NCI-H446 (cell line): ENCODE results near the gene DDR2.
A peak's percentile ranks its signal among the peaks of the same experiment; 100 is the strongest.
"Not testable (repeated sequence)": the region's sequence is repeated elsewhere in the genome, so short reads cannot be mapped to it uniquely, and the experiment has no call there.

Experiments used
- DNase-seq, 2 experiments: peaks; one replicate each; lab custom pipeline; 2025; lab: John Stamatoyannopoulos, UW

The DDR2 gene

GRCh38 chr1:162632217-162632666 lies at the start of gene DDR2:
TSS of gene DDR2 (plus strand) at chr1:162632464. CDS start at chr1:162719064, 86,600 bp downstream.
- peak; percentile 93 to 95 for DNase-seq

DNA sequence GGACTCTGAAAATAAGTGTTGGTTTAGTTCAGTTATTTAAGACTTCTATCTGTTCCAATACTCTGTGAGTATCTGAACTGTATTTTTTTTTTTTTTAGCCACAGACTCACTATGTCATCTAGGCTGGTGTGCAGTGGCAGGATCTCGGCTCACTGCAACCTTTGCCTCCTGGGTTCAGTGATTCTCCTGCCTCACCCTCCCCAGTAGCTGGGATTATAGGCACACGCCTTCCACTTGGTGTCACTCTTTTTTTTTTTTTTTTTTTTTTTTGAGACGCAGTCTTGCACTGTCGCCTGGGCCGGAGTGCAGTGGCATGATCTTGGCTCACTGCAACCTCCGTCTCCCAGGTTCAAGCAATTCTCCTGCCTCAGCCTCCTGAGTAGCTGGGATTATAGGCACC lies 49.4 kb upstream of the DDR2 start:
- DNase-seq, result not testable (repeated sequence)

DNA sequence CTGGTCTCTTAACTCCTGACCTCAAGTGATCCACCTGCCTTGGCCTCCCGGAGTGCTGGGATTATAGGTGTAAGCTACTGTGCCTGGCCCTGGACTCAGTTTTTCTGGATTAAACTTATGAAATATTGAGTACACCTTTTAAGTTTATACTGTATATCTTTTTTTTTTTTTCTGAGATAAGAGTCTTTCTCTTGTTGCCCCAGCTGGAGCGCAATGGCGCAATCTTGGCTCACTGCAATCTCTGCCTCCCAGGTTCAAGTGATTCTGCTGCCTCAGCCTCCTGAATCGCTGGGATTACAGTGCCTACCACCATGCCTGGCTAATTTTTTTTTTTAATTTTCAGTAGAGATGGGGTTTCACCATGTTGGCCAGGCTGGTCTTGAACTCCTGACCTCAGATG lies 47.2 kb upstream of the DDR2 start:
- not testable (repeated sequence) for DNase-seq

- DNase-seq, result peak in 1 of 2 experiments; percentile 29
These were observed 44.9 kb upstream of the DDR2 start for GRCh38 chr1:162587347-162587746.

- DNase-seq, result no peak
These were observed 44.5 kb upstream of the DDR2 start for GRCh38 chr1:162587761-162588260.

DNA sequence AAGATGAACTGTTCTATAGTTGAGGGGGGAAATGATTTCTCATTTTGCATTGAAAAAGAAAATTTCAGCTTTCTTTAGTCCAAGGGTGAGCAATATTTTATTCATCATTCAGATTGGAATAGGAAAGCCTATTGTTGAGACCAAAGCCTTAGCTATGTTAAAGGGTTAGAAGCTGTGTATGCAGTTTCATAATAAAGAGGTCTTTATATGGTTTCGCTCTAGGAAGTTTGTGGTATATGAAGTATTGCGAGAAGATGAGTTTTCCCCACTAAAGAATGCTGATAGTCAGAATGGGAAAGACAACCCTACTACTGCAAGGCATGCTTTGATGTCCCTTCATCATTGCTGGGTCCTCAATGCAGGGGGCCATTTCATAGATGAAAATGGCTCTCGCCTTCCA lies 42.2 kb upstream of the DDR2 start:
- no peak for DNase-seq

- DNase-seq, result no peak
These were observed 41.6 kb upstream of the DDR2 start for GRCh38 chr1:162590686-162591085.

DNA sequence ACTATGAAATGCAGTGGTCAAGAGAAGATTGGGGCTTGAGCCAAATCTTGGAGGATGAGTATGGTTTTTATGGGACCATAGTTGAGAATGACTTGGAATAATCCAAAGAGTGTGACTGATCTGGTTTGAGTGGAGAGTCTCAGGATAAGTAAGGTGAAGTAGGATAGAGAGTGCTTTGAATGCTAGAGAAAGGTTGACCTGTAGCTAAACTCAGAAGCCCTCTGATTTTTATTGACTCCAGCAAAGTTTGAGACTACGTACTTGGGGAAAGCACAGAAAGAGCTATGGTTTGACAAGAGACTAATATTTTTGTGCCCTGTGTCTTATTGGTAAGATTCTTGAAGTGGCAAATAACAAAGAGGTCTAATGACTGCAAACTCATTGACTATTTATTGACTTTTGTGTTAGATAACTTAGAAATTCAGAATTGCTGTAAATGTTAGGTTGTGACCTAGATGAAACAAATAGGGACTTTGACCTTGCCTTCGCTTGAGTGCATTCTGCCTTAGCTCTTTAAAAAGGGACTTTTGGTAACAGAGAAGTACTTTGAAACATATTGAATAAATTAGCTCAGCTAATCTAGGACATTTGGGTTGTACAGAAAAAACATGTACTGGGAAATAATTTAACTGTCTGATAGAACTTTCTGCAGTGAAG lies 35.6 kb upstream of the DDR2 start:
- no peak for DNase-seq

GRCh38 chr1:162599451-162599850 lies 32.8 kb upstream of the DDR2 start:
- no peak for DNase-seq

DNA sequence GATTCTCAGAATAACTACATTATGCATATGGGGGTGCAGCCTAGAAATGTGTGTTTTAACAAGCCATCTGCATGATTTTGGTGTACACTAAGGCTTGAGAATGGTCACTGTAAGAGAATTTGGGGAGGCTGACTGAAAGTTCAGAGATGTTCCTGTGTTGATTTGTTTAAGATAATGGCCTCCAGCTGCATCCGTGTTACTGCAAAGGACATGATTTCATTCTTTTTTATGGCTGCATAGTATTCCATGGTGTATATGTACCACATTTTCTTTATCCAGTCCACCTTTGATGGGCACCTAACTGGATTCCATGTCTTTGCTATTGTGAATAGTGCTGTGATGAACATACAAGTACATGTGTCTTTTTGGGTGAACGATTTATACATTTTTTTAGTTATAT lies 29.1 kb upstream of the DDR2 start:
- not testable (repeated sequence) for DNase-seq

- DNase-seq, result no peak
These were observed 26.9 kb upstream of the DDR2 start for GRCh38 chr1:162605225-162605927.

DNA sequence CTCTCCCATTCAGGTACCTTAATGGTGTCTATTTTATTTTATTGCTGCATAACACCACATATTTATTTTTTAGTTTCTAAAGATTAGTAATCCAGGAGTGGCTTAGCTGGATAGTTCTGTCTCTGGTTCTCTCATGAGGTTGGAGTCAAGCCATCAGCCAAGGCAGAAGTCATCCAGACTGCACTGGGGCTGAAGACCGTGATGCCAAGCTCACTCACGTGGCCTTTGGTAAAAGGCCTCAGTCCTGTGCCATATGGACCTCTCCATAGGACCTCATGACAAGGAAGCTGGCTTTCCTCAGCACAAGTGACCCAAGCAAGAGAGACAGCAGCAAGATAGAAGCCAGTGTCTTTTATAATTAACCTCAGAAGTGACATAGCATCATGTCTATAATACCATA lies 23.0 kb upstream of the DDR2 start:
- DNase-seq, result no peak

GRCh38 chr1:162612606-162613400 lies 19.5 kb upstream of the DDR2 start:
- DNase-seq, result peak in 1 of 2 experiments; percentile 49

- DNase-seq, result no peak
These were observed 15.4 kb upstream of the DDR2 start for GRCh38 chr1:162616848-162617247.

DNA sequence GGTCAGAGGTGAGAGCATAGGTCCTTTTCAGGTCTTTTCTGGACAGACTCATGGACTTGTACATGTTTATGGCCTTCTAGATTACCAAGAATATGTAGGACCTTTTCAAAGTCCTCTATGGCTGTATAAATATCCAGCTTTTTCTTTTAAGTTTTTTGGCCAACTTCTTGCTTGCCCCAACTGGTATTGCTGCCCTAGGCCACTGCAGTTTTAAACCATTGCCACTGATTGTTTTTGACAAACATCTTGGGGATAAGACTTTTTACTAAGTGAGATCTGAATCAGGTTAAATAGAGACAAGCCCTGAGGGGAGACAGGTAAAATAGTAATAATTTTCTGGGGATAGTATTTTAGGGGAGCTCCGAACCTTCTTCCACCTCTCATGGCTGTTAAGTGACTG lies 14.8 kb upstream of the DDR2 start:
- no peak for DNase-seq

GRCh38 chr1:162619076-162619475 lies 13.2 kb upstream of the DDR2 start:
- no peak for DNase-seq

GRCh38 chr1:162621256-162621655 lies 11.0 kb upstream of the DDR2 start:
- no peak for DNase-seq

GRCh38 chr1:162625679-162626078 lies 6.6 kb upstream of the DDR2 start:
- no peak for DNase-seq

GRCh38 chr1:162626094-162626493 lies 6.2 kb upstream of the DDR2 start:
- DNase-seq, result no peak

- no peak for DNase-seq
These were observed 5.5 kb upstream of the DDR2 start for GRCh38 chr1:162626761-162627160.

DNA sequence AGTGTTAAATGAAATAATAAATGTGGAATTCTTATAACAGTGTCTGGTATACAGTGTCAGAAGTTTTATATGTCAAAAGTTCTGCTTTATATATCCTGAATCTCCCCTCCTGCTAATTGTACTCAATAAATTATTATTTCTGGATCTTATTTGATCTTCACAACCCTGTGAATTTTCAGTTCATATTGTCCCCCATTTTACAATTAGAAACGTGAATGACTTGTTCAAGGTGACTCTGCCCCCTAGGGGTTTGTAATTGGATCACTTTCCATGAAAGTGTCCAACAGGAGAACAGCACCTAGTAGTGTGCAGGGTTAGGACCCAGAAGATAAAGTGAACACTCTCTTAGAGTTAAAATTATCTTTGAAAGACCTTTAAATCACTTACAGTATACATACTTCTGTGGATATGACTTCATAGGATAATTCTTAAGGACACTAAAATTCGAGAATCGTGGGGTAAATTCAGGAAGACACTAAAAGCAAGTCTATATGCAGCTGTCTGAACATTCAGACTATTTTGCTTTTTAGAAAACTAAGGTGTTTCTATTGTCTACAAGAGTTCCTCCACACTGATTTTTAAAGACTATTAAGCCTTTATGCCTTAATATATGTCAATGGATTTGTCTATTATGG lies 4.5 kb upstream of the DDR2 start:
- DNase-seq, result peak; percentile 20 to 58

DNA sequence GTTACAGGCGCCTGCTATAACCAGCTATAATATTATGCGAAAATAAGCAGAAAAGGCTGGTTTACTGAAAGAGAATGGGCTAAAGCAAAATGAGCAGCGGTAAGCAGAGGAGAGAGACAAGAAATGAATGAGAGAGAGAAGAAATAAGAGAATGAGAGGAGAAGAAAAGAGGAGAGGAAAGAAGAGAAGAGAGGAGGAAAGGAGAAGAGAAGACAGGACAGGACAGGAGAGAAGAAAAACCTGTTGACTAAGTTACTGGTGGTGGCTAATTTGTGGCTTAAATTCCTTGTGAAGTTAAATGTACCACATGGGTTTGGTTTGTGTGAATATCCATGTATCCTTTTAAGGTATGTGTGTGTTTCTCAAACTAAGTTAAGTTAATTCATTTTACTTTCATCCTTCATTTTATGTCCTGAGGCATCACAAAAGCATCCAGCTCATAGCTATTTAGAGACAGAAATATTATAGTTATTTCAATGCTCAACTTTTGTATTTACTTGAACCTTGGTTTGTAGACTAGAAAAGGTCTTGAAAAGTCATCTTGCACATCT lies 3.1 kb upstream of the DDR2 start:
- DNase-seq, result no peak
